ENCODE results near the gene E2F1. TPM values are rescaled to one million over a fixed set of nuclear protein-coding genes. Genes with fewer than 3 reads are reported as not detected.

The E2F1 gene
- total and polyA plus RNA-seq, 4 donors: 0.10 to 11.0 (median 0.88) TPM

GRCh38 chr20:33672426-33673113 lies 13.6 kb downstream of the E2F1 start:
- peaks cover 0 to 4% (median 0%) of the 10 kb centered on the region in 4 donors for H3K36me3 ChIP-seq (ENCODE audit: control insufficient read depth in 4 of 4, insufficient read depth in 3 of 4, low read depth in 1 of 4, low read length in 3 of 4)
- 81% methylated on average over 17 of the region's 17 CpGs for WGBS
- no peak overlapping the region for H3K9ac ChIP-seq (ENCODE audit: low read depth in 1 of 2, low read length in 2 of 2)
- no peak for DNase-seq (ENCODE audit: low spot score)
- no peak overlapping the region for H3K4me3 ChIP-seq (ENCODE audit: low read depth in 1 of 3, low read length in 3 of 3)
- no peaks in the 10 kb centered on the region for H3K27me3 ChIP-seq (ENCODE audit: control insufficient read depth in 4 of 4, insufficient read depth in 4 of 4, low read length in 3 of 4)
- H3K4me1 ChIP-seq (ENCODE audit: control insufficient read depth in 4 of 4, insufficient read depth in 4 of 4, low read length in 3 of 4): peaks cover 7 to 31% (median 15%) of the 10 kb centered on the region in 4 donors
- no peaks in the 10 kb centered on the region for H3K9me3 ChIP-seq (ENCODE audit: control insufficient read depth in 4 of 4, low read length in 3 of 4)
- TF ChIP-seq TAF1 (conservative IDR thresholded peaks at IDR 0.05) (no peak), YY1 (IDR thresholded peaks at IDR 0.05) (no peak)
- H3K27ac ChIP-seq (ENCODE audit: low read depth in 1 of 2, low read length in 2 of 2): no peak overlapping the region

DNA sequence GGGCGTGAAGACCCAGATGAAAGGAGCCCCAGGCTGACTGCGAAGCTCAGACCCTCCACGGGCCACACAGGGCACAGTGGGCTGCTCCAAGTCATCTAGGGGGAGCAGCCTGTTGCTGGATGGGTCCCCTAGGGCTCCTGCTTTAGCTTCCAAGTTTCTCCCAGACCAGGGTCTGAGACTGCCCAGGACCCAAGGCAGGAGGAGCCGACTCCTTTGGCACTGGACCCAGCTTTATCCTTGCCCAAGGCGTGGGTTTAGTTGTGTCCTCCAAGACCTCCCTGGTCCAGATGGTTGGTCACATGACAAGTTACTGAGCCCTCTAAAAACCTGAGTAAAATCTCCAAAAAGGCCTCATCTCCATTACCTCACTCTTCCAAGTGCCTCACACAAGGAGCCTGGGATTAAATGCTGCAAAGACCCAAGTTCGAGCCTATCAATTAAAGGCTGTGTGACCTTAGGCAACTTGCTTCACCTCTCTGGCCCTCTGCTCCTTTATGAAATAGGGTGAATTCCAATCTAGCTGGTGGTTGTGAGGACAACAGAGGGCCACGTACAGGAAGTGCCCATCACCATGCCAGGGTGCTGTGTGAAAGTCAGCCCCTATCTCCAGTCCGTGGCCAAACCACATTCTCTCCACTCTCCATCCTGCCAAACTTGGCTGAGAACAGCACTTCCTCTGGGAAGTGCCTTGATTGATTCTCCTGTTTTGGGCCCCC lies 14.5 kb downstream of the E2F1 start:
- no peak for DNase-seq (ENCODE audit: low spot score)
- Histone ChIP-seq H3K4me3 (ENCODE audit: low read depth in 1 of 3, low read length in 3 of 3) (no peak overlapping the region), H3K27ac (ENCODE audit: low read depth in 1 of 2, low read length in 2 of 2) (no peak overlapping the region), H3K9ac (ENCODE audit: low read depth in 1 of 2, low read length in 2 of 2) (no peak overlapping the region), H3K4me1 (ENCODE audit: control insufficient read depth in 4 of 4, insufficient read depth in 4 of 4, low read length in 3 of 4) (peaks cover 7 to 40% (median 19%) of the 10 kb centered on the region in 4 donors), H3K27me3 (ENCODE audit: control insufficient read depth in 4 of 4, insufficient read depth in 4 of 4, low read length in 3 of 4) (no peaks in the 10 kb centered on the region), H3K9me3 (ENCODE audit: control insufficient read depth in 4 of 4, low read length in 3 of 4) (no peaks in the 10 kb centered on the region), H3K36me3 (ENCODE audit: control insufficient read depth in 4 of 4, insufficient read depth in 3 of 4, low read depth in 1 of 4, low read length in 3 of 4) (peaks cover 0 to 4% (median 0%) of the 10 kb centered on the region in 4 donors)
- no peak for TF ChIP-seq GABPA (IDR thresholded peaks at IDR 0.05 in 1 of 2, conservative IDR thresholded peaks at IDR 0.05 in 1 of 2)
- TF ChIP-seq MAX (IDR thresholded peaks at IDR 0.05): no peak
- no peak for TF ChIP-seq NR2F2 (IDR thresholded peaks at IDR 0.05)
- TF ChIP-seq SP1 (IDR thresholded peaks at IDR 0.05): no peak
- TF ChIP-seq RAD21 (IDR thresholded peaks at IDR 0.05): no peak
- TF ChIP-seq, protein P1, sequence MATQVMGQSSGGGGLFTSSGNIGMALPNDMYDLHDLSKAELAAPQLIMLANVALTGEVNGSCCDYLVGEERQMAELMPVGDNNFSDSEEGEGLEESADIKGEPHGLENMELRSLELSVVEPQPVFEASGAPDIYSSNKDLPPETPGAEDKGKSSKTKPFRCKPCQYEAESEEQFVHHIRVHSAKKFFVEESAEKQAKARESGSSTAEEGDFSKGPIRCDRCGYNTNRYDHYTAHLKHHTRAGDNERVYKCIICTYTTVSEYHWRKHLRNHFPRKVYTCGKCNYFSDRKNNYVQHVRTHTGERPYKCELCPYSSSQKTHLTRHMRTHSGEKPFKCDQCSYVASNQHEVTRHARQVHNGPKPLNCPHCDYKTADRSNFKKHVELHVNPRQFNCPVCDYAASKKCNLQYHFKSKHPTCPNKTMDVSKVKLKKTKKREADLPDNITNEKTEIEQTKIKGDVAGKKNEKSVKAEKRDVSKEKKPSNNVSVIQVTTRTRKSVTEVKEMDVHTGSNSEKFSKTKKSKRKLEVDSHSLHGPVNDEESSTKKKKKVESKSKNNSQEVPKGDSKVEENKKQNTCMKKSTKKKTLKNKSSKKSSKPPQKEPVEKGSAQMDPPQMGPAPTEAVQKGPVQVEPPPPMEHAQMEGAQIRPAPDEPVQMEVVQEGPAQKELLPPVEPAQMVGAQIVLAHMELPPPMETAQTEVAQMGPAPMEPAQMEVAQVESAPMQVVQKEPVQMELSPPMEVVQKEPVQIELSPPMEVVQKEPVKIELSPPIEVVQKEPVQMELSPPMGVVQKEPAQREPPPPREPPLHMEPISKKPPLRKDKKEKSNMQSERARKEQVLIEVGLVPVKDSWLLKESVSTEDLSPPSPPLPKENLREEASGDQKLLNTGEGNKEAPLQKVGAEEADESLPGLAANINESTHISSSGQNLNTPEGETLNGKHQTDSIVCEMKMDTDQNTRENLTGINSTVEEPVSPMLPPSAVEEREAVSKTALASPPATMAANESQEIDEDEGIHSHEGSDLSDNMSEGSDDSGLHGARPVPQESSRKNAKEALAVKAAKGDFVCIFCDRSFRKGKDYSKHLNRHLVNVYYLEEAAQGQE (IDR thresholded peaks at IDR 0.05): no peak
- TF ChIP-seq YY1 (IDR thresholded peaks at IDR 0.05): no peak
- TF ChIP-seq FOXA1 (IDR thresholded peaks at IDR 0.05): no peak
- no peak for TF ChIP-seq FOXA2 (IDR thresholded peaks at IDR 0.05)
- TF ChIP-seq, protein P2, sequence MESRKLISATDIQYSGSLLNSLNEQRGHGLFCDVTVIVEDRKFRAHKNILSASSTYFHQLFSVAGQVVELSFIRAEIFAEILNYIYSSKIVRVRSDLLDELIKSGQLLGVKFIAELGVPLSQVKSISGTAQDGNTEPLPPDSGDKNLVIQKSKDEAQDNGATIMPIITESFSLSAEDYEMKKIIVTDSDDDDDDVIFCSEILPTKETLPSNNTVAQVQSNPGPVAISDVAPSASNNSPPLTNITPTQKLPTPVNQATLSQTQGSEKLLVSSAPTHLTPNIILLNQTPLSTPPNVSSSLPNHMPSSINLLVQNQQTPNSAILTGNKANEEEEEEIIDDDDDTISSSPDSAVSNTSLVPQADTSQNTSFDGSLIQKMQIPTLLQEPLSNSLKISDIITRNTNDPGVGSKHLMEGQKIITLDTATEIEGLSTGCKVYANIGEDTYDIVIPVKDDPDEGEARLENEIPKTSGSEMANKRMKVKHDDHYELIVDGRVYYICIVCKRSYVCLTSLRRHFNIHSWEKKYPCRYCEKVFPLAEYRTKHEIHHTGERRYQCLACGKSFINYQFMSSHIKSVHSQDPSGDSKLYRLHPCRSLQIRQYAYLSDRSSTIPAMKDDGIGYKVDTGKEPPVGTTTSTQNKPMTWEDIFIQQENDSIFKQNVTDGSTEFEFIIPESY (IDR thresholded peaks at IDR 0.05): no peak
- TF ChIP-seq HNF4A (conservative IDR thresholded peaks at IDR 0.05): no peak
- TF ChIP-seq HNF4G (IDR thresholded peaks at IDR 0.05): no peak
- WGBS: 90% methylated on average over 8 of the region's 8 CpGs
